Sigmoid colon (tissue), 7 donors: ENCODE results near the gene MBNL1. TPM values are rescaled to one million over a fixed set of nuclear protein-coding genes. Genes with fewer than 3 reads are reported as not detected.

Experiments used
- DNase-seq: peaks from one replicate; pipeline ENCODE4 v3.0.0-alpha.2; 2019
- H3K27ac ChIP-seq, 4 donors: fragments of 200-600 bp; sonication (generic); one replicate each; pipeline ENCODE4 v1.5.1; 2016 to 2019; ENCODE audit warnings: mild to moderate bottlenecking in 1 of 4
- H3K27me3 ChIP-seq, 3 donors: fragments of 200-600 bp; sonication (generic); one replicate each; pipeline ENCODE4 v1.5.1; 2019; ENCODE audit warnings: mild to moderate bottlenecking in 1 of 3
- H3K36me3 ChIP-seq, 4 donors: fragments of 200-600 bp; sonication (generic); one replicate each; pipeline ENCODE4 v1.5.1; 2016 to 2019
- H3K4me1 ChIP-seq, 4 donors: fragments of 200-600 bp; sonication (generic); one replicate each; pipeline ENCODE4 v1.5.1; 2017 to 2019
- H3K4me3 ChIP-seq, 4 donors: fragments of 200-600 bp; sonication (generic); one replicate each; pipeline ENCODE4 v1.5.1; 2017 to 2019; ENCODE audit warnings: mild to moderate bottlenecking in 2 of 4, moderate library complexity in 1 of 4
- H3K9me3 ChIP-seq, 4 donors: fragments of 200-600 bp in 3 of 4; sonication (generic) in 3 of 4; one replicate each; pipeline versions ENCODE4 v1.5.1 to v1.6.1; 2013 to 2019
- CTCF ChIP-seq, 4 experiments: fragments of 450-650 bp in 3 of 4; fragments of 200-600 bp in 1 of 4; IDR thresholded peaks; one replicate each; pipeline ENCODE4 v1.5.1; 2016 to 2019; ENCODE audit warnings: antibody characterized with exemption in 4 of 4, mild to moderate bottlenecking in 3 of 4, moderate library complexity in 2 of 4
- EP300 ChIP-seq, 4 donors: sonication (generic); formaldehyde crosslinking; IDR thresholded peaks; one replicate each; pipeline ENCODE4 v1.6.1; 2017; ENCODE audit warnings: antibody characterized with exemption in 4 of 4
- POLR2A ChIP-seq, 2 donors: fragments of 450-650 bp; IDR thresholded peaks; one replicate each; pipeline ENCODE4 v1.6.1; 2016; ENCODE audit warnings: antibody characterized with exemption in 2 of 2, mild to moderate bottlenecking in 2 of 2, moderate library complexity in 2 of 2
- POLR2AphosphoS5 ChIP-seq, 4 donors: sonication (generic); formaldehyde crosslinking; IDR thresholded peaks; one replicate each; pipeline ENCODE4 v1.6.1; 2017; ENCODE audit warnings: antibody characterized with exemption in 4 of 4
- WGBS, 2 donors: extraction: QIAGEN DNeasy Blood & Tissue Kit; methylation state at CpG; one replicate each; pipeline ENCODE4 v1.1.7; 2013; 5-methylcytosine and 5-hydroxymethylcytosine counted together
- intact Hi-C: fragments of 100-400 bp; cut with DNase I; formaldehyde crosslinking; loops from one replicate; pipeline ENCODE4 v1.15.1; 2023
- polyA plus RNA-seq, 3 donors: library from polyadenylated mRNA; stranded (reverse); fragments of 200-250 nt; gene quantifications; one replicate each; pipeline ENCODE4 v1.2.3, GENCODE V29; 2013
- total RNA-seq, 4 donors: library from RNA; depleted of rRNA; stranded (reverse); fragments of >200 nt; gene quantifications; one replicate each; pipeline ENCODE4 v1.1.0, GENCODE V29; 2016
- donor health status: healthy with polysubstance abuse.
- donor health status: Bipolar disorder and iron deficiency.
- donor health status: healthy.

Gene MBNL1
- total and polyA plus RNA-seq, 7 donors: 60.5 to 898 (median 602) TPM

GRCh38 chr3:152452318-152452717 lies 183.6 kb downstream of the MBNL1 start:
- no peak overlapping the region for H3K27ac ChIP-seq
- TF ChIP-seq POLR2AphosphoS5 (IDR thresholded peaks at IDR 0.05): peak in 1 of 4 donors; percentile 4
- no peak for TF ChIP-seq EP300 (IDR thresholded peaks at IDR 0.05)
- H3K4me1 ChIP-seq: peaks cover 0 to 82% (median 51%) of the 10 kb centered on the region in 4 donors
- intact Hi-C loops: loop anchor here (10.0 kb wide), 1 partner anchor 258 kb away; no protein-coding TSS in a partner anchor
- peaks cover 5 to 82% (median 14%) of the 10 kb centered on the region in 4 donors for H3K36me3 ChIP-seq
- no peak overlapping the region for H3K4me3 ChIP-seq
- no peak for DNase-seq
- WGBS, 2 donors: 97 to 99% methylated on average over 1 of the region's 1 CpG
- H3K27me3 ChIP-seq: no peaks in the 10 kb centered on the region
- H3K9me3 ChIP-seq: no peaks in the 10 kb centered on the region

- Histone ChIP-seq H3K9me3 (no peaks in the 10 kb centered on the region), H3K27ac (peak overlapping the region in 1 of 4 donors; percentile 32), H3K36me3 (peaks cover 0 to 78% (median 11%) of the 10 kb centered on the region in 4 donors), H3K4me1 (peaks cover 0 to 86% (median 57%) of the 10 kb centered on the region in 4 donors), H3K27me3 (no peaks in the 10 kb centered on the region), H3K4me3 (no peak overlapping the region)
- TF ChIP-seq CTCF (IDR thresholded peaks at IDR 0.05) (no peak), POLR2A (IDR thresholded peaks at IDR 0.05) (no peak), EP300 (IDR thresholded peaks at IDR 0.05) (no peak), POLR2AphosphoS5 (IDR thresholded peaks at IDR 0.05) (no peak)
- intact Hi-C loops: loop anchor here (10.0 kb wide), 1 partner anchor 259 kb away; no protein-coding TSS in a partner anchor
- 80 to 81% methylated on average over 6 of the region's 6 CpGs for WGBS, 2 donors
- DNase-seq: no peak
Measured at GRCh38 chr3:152454076-152454875, 185.5 kb downstream of the MBNL1 start.

GRCh38 chr3:152455989-152456388 lies 187.3 kb downstream of the MBNL1 start:
- 97 to 98% methylated on average over 8 of the region's 8 CpGs for WGBS, 2 donors
- intact Hi-C loops: loop anchor here (10.0 kb wide), 1 partner anchor 261 kb away; no protein-coding TSS in a partner anchor
- H3K4me3 ChIP-seq: no peak overlapping the region
- no peaks in the 10 kb centered on the region for H3K9me3 ChIP-seq
- DNase-seq: no peak
- no peaks in the 10 kb centered on the region for H3K27me3 ChIP-seq
- H3K27ac ChIP-seq: no peak overlapping the region
- H3K4me1 ChIP-seq: peaks cover 0 to 94% (median 57%) of the 10 kb centered on the region in 4 donors
- no peak for TF ChIP-seq POLR2A (IDR thresholded peaks at IDR 0.05)
- peaks cover 0 to 79% (median 10%) of the 10 kb centered on the region in 4 donors for H3K36me3 ChIP-seq

GRCh38 chr3:152457500-152458375 lies 189.0 kb downstream of the MBNL1 start:
- DNase-seq: no peak
- Histone ChIP-seq H3K36me3 (peaks cover 0 to 79% (median 7%) of the 10 kb centered on the region in 4 donors), H3K27ac (peak overlapping the region in 2 of 4 donors; percentile 42 to 44), H3K27me3 (no peaks in the 10 kb centered on the region), H3K4me3 (no peak overlapping the region), H3K9me3 (no peaks in the 10 kb centered on the region), H3K4me1 (peaks cover 0 to 90% (median 60%) of the 10 kb centered on the region in 4 donors)
- TF ChIP-seq CTCF (IDR thresholded peaks at IDR 0.05) (no peak), POLR2AphosphoS5 (IDR thresholded peaks at IDR 0.05) (peak; percentile 36 to 70 (median 58))
- intact Hi-C loops: loop anchor here (10.0 kb wide), 1 partner anchor 263 kb away; no protein-coding TSS in a partner anchor
- WGBS, 2 donors: 66 to 80% methylated on average over 7 of the region's 7 CpGs

GRCh38 chr3:152458376-152459117 lies 189.8 kb downstream of the MBNL1 start:
- Histone ChIP-seq H3K9me3 (no peaks in the 10 kb centered on the region), H3K27ac (peak overlapping the region in 2 of 4 donors; percentile 42 to 44), H3K4me3 (no peak overlapping the region), H3K4me1 (peaks cover 0 to 89% (median 57%) of the 10 kb centered on the region in 4 donors), H3K36me3 (peaks cover 0 to 81% (median 7%) of the 10 kb centered on the region in 4 donors), H3K27me3 (no peaks in the 10 kb centered on the region)
- TF ChIP-seq EP300 (IDR thresholded peaks at IDR 0.05) (no peak), CTCF (IDR thresholded peaks at IDR 0.05) (no peak), POLR2A (IDR thresholded peaks at IDR 0.05) (no peak), POLR2AphosphoS5 (IDR thresholded peaks at IDR 0.05) (no peak)
- WGBS, 2 donors: 76 to 79% methylated on average over 5 of the region's 5 CpGs
- intact Hi-C loops: loop anchor here (10.0 kb wide), 1 partner anchor 264 kb away; no protein-coding TSS in a partner anchor
- no peak for DNase-seq
